ENCODE results near the gene CLEC2B. TPM values are rescaled to one million over a fixed set of nuclear protein-coding genes. Genes with fewer than 3 reads are reported as not detected.

Gene CLEC2B
- total RNA-seq, 1 donor from 2014 or later, result not detected

- Mint-ChIP-seq H3K4me1 (peaks cover 24% of the 10 kb centered on the region), H3K36me3 (no peaks in the 10 kb centered on the region), H3K4me3 (no peak overlapping the region), H3K9me3 (peaks cover 13% of the 10 kb centered on the region), H3K27ac (no peak overlapping the region), H3K27me3 (ENCODE audit: low read depth) (no peaks in the 10 kb centered on the region)
- DNase-seq (ENCODE audit: low spot score in 2 of 2, unreplicated experiment in 2 of 2), result no peak
- no peak for TF ChIP-seq CTCF (IDR thresholded peaks at IDR 0.05; ENCODE audit: unreplicated experiment)
Measured at GRCh38 chr12:9868311-9868801, 798 bp downstream of the CLEC2B start.

GRCh38 chr12:9867531-9867930, 1.6 kb downstream of the CLEC2B start:
- H3K9me3 Mint-ChIP-seq, result peaks cover 16% of the 10 kb centered on the region
- no peak overlapping the region for H3K27ac Mint-ChIP-seq
- peaks cover 20% of the 10 kb centered on the region for H3K4me1 Mint-ChIP-seq
- H3K4me3 Mint-ChIP-seq, result no peak overlapping the region
- H3K27me3 Mint-ChIP-seq (ENCODE audit: low read depth), result no peaks in the 10 kb centered on the region
- no peaks in the 10 kb centered on the region for H3K36me3 Mint-ChIP-seq
- no peak for TF ChIP-seq CTCF (IDR thresholded peaks at IDR 0.05; ENCODE audit: unreplicated experiment)
- DNase-seq (ENCODE audit: low spot score in 2 of 2, unreplicated experiment in 2 of 2), result no peak

- Mint-ChIP-seq H3K4me1 (peaks cover 14% of the 10 kb centered on the region), H3K4me3 (no peak overlapping the region), H3K36me3 (no peaks in the 10 kb centered on the region), H3K27me3 (ENCODE audit: low read depth) (no peaks in the 10 kb centered on the region), H3K27ac (no peak overlapping the region), H3K9me3 (peaks cover 16% of the 10 kb centered on the region)
- DNase-seq (ENCODE audit: low spot score in 2 of 2, unreplicated experiment in 2 of 2), result no peak
- no peak for TF ChIP-seq CTCF (IDR thresholded peaks at IDR 0.05; ENCODE audit: unreplicated experiment)
Measured at GRCh38 chr12:9866860-9867269, 2.3 kb downstream of the CLEC2B start.

- H3K27me3 Mint-ChIP-seq (ENCODE audit: low read depth), result no peaks in the 10 kb centered on the region
- H3K9me3 Mint-ChIP-seq, result peaks cover 16% of the 10 kb centered on the region
- no peak overlapping the region for H3K4me3 Mint-ChIP-seq
Measured at GRCh38 chr12:9864913-9865675, 4.1 kb downstream of the CLEC2B start.

GRCh38 chr12:9858135-9858534, 11.0 kb downstream of the CLEC2B start:
- Mint-ChIP-seq H3K27me3 (ENCODE audit: low read depth) (no peaks in the 10 kb centered on the region), H3K4me3 (no peak overlapping the region)
- TF ChIP-seq CTCF (IDR thresholded peaks at IDR 0.05; ENCODE audit: unreplicated experiment), result no peak

More at GRCh38 chr12:9864913-9865675, 4.1 kb downstream of the CLEC2B start:
- Mint-ChIP-seq H3K27ac (no peak overlapping the region), H3K4me1 (peaks cover 9% of the 10 kb centered on the region), H3K36me3 (no peaks in the 10 kb centered on the region)
- no peak for DNase-seq (ENCODE audit: low spot score in 2 of 2, unreplicated experiment in 2 of 2)
- no peak for TF ChIP-seq CTCF (IDR thresholded peaks at IDR 0.05; ENCODE audit: unreplicated experiment)

More at GRCh38 chr12:9858135-9858534, 11.0 kb downstream of the CLEC2B start:
- Mint-ChIP-seq H3K36me3 (no peaks in the 10 kb centered on the region), H3K27ac (no peak overlapping the region), H3K4me1 (no peaks in the 10 kb centered on the region), H3K9me3 (peaks cover 1% of the 10 kb centered on the region)
- no peak for DNase-seq (ENCODE audit: low spot score in 2 of 2, unreplicated experiment in 2 of 2)
